NCI-H2171 treated with DMSO at 0.1 percent for 48 hours (cell line): Measurements from ENCODE around the gene CRY1.
"Not testable (repeated sequence)": the region's sequence is repeated elsewhere in the genome, so short reads cannot be mapped to it uniquely, and the experiment has no call there.

Source experiments
- DNase-seq: peaks from one replicate; lab custom pipeline; 2025; lab: John Stamatoyannopoulos, UW

Gene CRY1

DNA sequence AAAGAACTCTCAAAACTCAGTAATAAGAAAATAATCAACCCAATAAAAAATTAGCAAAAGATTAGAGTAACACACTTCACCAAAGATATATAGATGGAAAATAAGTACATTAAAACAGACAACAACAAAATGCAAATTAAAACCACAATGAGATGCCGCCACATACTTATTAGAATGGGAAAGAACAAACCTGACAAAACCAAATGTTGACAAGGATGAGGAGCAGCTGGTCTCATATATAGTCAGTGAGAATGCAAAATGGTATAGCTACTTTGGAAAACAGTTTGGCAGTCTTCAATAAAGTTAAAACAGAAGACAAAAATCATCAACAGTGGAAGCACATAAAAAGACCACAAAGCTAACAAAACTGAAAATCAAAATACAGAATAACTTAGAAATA lies 29.1 kb downstream of the CRY1 start:
- DNase-seq, result no peak

- DNase-seq, result no peak
Measured at GRCh38 chr12:107058190-107058589, 35.2 kb downstream of the CRY1 start.

GRCh38 chr12:107057071-107057834 lies 36.1 kb downstream of the CRY1 start:
- no peak for DNase-seq

GRCh38 chr12:107053709-107054108 lies 39.6 kb downstream of the CRY1 start:
- DNase-seq, result no peak

- no peak for DNase-seq
Measured at GRCh38 chr12:107045186-107045585, 48.2 kb downstream of the CRY1 start.

DNA sequence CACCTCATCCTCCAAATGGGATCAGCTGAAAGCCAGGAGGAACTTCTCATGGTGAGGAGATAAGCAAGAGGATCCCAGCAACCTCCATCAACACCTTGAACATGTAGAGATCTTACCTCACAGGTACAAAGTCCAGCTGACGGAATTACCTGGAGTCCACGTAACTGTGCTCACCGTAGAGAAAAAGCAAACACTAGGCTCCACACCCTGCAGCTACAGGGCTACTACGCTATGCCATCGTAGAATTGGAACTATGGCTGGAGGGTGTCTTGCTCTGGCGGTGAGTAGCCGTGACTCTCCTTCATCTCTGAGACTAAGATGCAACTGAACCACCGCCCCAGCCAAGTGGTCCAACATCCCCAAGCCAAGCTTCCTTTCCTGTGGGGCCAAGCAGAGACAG lies 50.5 kb downstream of the CRY1 start:
- no peak for DNase-seq

DNA sequence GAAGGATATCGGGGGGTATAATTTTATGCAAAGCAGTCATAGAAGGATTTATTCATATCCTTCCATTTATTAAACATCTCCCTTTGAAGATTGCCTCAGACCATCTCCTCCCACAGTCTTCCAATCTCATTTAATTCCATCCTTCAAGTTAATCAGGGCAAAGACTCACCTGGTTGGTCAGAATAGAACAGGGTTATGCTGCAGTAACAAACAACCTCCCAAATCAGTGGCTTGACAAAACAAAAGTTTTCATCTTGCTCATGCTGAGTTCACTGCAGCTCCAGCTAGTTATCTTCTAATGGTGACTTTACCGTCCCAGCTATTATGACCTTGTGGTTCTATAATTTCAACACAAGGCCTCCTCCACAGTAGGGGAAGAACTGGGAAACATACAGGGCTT lies 57.6 kb downstream of the CRY1 start:
- no peak for DNase-seq

GRCh38 chr12:107033758-107034739 lies 59.3 kb downstream of the CRY1 start:
- no peak for DNase-seq

- no peak for DNase-seq
Measured at GRCh38 chr12:107032266-107032665, 61.1 kb downstream of the CRY1 start.

- DNase-seq, result no peak
Measured at GRCh38 chr12:107031061-107031460, 62.3 kb downstream of the CRY1 start.

- DNase-seq, result no peak
Measured at GRCh38 chr12:107029081-107029480, 64.3 kb downstream of the CRY1 start.

- DNase-seq, result peak; percentile 53
Measured at GRCh38 chr12:107027636-107028053, 65.7 kb downstream of the CRY1 start.

DNA sequence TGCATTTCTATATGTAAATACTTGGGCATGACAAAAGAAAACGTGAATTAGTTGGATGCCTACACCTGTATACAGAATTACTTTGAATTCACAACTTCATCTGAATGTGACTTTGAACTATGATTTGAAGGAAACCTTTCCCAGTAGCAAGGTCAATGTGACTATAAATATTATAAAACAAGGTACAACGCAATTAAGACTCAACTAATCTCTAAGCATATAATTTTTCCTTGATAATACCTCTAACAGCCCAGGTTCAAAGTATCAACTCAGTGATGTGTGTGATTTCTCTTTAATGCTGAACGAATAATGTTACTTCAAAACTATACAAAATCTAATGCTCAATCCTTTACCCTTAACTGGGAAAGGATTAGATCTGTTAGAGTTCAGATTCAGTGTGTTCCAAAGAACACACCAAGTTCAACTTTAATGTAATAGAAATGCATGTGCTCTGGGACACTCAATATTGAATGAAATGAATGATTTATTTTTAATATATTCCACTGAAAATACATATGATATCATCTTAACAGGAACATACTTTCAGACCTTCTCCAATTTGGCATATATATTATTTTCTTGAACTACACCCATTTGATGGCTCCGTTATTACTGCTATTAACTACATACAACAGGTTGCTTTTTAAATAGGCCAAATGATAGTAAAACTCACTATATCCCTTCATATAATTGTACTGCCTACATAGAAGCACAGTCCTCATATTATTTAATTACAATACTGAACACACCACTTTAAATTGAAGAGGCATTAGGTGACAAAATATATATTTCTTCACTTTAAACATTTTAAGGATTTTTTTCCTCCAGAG lies 66.3 kb downstream of the CRY1 start:
- DNase-seq, result no peak

- DNase-seq, result peak; percentile 80
Measured at GRCh38 chr12:107026356-107026755, 67.0 kb downstream of the CRY1 start.

- DNase-seq, result no peak
Measured at GRCh38 chr12:107025671-107026070, 67.7 kb downstream of the CRY1 start.

DNA sequence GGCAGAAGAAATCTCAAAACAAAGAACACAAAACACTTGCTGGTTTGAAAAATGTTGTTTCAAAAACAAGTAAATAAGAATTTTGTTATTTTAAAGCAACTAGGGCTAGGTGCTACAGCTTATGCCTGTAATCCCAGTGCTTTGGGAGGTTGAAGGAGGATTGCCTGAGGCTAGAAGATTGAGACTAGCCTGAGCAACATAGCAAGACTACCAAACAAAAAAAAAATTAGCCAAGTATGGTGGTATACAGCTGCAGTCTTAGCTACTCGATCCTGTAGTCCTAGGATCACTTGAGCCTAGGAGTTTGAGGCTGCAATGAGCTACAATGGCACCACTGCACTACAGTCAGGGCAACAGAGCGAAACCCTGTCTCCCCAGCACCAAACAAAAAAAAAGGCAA lies 73.8 kb downstream of the CRY1 start:
- DNase-seq, result no peak

DNA sequence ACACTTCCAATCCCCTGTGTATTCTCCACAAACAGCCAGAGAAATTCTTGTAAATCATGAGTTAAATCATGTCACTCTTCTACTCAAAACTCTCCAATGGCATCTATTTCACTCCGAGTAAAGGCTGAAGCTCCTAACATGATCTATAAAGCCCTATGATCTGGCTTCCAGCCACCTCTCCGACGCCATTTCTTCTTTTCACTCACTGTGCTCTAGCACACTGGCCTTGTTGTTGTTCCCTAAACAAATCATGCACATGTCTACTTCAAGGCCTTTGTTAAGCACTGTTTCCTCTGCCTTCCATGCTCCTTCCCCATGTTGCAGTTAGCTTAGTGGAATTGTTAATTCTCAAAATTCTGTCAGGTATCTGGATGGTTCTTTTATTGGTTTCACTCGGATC lies 76.3 kb downstream of the CRY1 start:
- no peak for DNase-seq

DNA sequence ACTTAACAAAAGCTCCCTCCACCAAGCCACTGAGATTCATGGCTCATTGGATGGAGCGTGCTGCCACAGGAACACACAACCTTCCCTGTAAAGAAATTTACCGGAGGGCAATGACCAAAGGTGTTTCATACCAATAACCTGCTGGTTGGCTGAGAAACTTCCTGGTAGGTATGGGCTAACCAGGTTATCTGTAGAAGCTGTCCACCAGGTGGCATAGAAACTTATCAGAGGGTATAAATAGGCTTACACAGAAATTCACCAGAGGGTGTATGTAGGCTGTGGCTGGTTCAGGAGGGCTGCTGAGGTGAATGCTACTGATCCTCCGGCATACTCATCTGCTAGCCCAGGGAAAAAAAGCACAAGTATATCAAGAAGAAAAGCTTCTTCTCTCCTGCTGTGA lies 79.3 kb downstream of the CRY1 start:
- DNase-seq, result peak; percentile 19

- no peak for DNase-seq
Measured at GRCh38 chr12:107012736-107013425, 80.5 kb downstream of the CRY1 start.

- DNase-seq, result no peak
Measured at GRCh38 chr12:107011519-107011918, 81.8 kb downstream of the CRY1 start.

- DNase-seq, result no peak
Measured at GRCh38 chr12:107007411-107007810, 85.9 kb downstream of the CRY1 start.

- DNase-seq, result not testable (repeated sequence)
Measured at GRCh38 chr12:107002665-107003064, 90.7 kb downstream of the CRY1 start.
